ENCODE data around the gene ELFN2.
"Not testable (repeated sequence)": the region's sequence is repeated elsewhere in the genome, so short reads cannot be mapped to it uniquely, and the experiment has no call there.

The ELFN2 gene

GRCh38 chr22:37333724-37334460 lies 93.4 kb downstream of the ELFN2 start:
- no peak for DNase-seq

GRCh38 chr22:37331856-37332536 lies 95.3 kb downstream of the ELFN2 start:
- DNase-seq, result no peak

- DNase-seq, result peak; percentile 44
Measured at GRCh38 chr22:37331034-37331428, 96.2 kb downstream of the ELFN2 start.

GRCh38 chr22:37330200-37331033 lies 96.9 kb downstream of the ELFN2 start:
- peak; percentile 95 for DNase-seq

- peak; percentile 37 for DNase-seq
Measured at GRCh38 chr22:37329238-37330140, 97.8 kb downstream of the ELFN2 start.

GRCh38 chr22:37328538-37329237 lies 98.6 kb downstream of the ELFN2 start:
- not testable (repeated sequence) for DNase-seq

- DNase-seq, result no peak
Measured at GRCh38 chr22:37328017-37328416, 99.3 kb downstream of the ELFN2 start.

GRCh38 chr22:37326726-37327125 lies 100.6 kb downstream of the ELFN2 start:
- no peak for DNase-seq

- no peak for DNase-seq
Measured at GRCh38 chr22:37325039-37325395, 102.3 kb downstream of the ELFN2 start.

- peak; percentile 42 for DNase-seq
Measured at GRCh38 chr22:37324340-37325038, 102.8 kb downstream of the ELFN2 start.

- DNase-seq, result no peak
Measured at GRCh38 chr22:37320726-37321677, 106.3 kb downstream of the ELFN2 start.

GRCh38 chr22:37319469-37319868 lies 107.8 kb downstream of the ELFN2 start:
- no peak for DNase-seq

- no peak for DNase-seq
Measured at GRCh38 chr22:37318364-37319109, 108.7 kb downstream of the ELFN2 start.
